Thyroid gland (tissue), 4 donors: ENCODE results near the gene DOK3. TPM values are rescaled to one million over a fixed set of nuclear protein-coding genes. Genes with fewer than 3 reads are reported as not detected.

Experiments used
- DNase-seq, 2 donors: peaks; one replicate each; pipeline ENCODE4 v3.0.0-alpha.2; 2019
- H3K27ac ChIP-seq, 3 donors: fragments of 200-600 bp; sonication (generic); 1 replicate in 2 of 3; 2 replicates in 1 of 3; pipeline ENCODE4 v1.5.1; 2016 to 2019; ENCODE audit warnings: mild to moderate bottlenecking in 1 of 3, moderate library complexity in 1 of 3
- H3K27me3 ChIP-seq: fragments of 200-600 bp; sonication (generic); one replicate; pipeline ENCODE4 v1.5.1; 2019
- H3K36me3 ChIP-seq, 2 donors: fragments of 200-600 bp; sonication (generic); one replicate each; pipeline ENCODE4 v1.5.1; 2016 to 2019
- H3K4me1 ChIP-seq, 2 donors: fragments of 200-600 bp; sonication (generic); one replicate each; pipeline ENCODE4 v1.5.1; 2017 to 2019
- H3K4me3 ChIP-seq, 3 donors: fragments of 200-600 bp; sonication (generic); replicated peaks in 1 of 3; 1 replicate in 2 of 3; 2 replicates in 1 of 3; pipeline ENCODE4 v1.5.1; 2016; ENCODE audit warnings: mild to moderate bottlenecking in 1 of 3
- H3K9me3 ChIP-seq: fragments of 200-600 bp; sonication (generic); one replicate; pipeline ENCODE4 v1.5.1; 2017
- CTCF ChIP-seq, 6 experiments: fragments of 200-600 bp in 3 of 6; fragments of 450-650 bp in 3 of 6; sonication (generic) in 3 of 6; IDR thresholded peaks; one replicate each; pipeline ENCODE4 v1.5.1; 2016 to 2019; ENCODE audit warnings: antibody characterized with exemption in 6 of 6, mild to moderate bottlenecking in 2 of 6, inconsistent platforms in 1 of 6, moderate library complexity in 1 of 6
- POLR2A ChIP-seq, 2 donors: fragments of 450-650 bp; IDR thresholded peaks; one replicate each; pipeline ENCODE4 v1.6.1; 2017; ENCODE audit warnings: antibody characterized with exemption in 2 of 2, mild to moderate bottlenecking in 2 of 2, moderate library complexity in 1 of 2
- WGBS, 2 donors: methylation state at CpG; one replicate each; pipeline ENCODE4 v1.1.5; 2017; 5-methylcytosine and 5-hydroxymethylcytosine counted together
- intact Hi-C: fragments of 100-400 bp; cut with DNase I; formaldehyde crosslinking; loops from one replicate; pipeline ENCODE4 v1.15.1; 2023
- total RNA-seq, 4 donors: library from RNA; depleted of rRNA; stranded (reverse); fragments of >200 nt; gene quantifications; one replicate each; pipeline ENCODE4 v1.2.3, GENCODE V29; 2016

Gene DOK3
- total RNA-seq, 4 donors from 2014 or later: 2.0 to 5.9 (median 3.5) TPM

- DNase-seq: no peak
- Histone ChIP-seq H3K4me1 (peaks cover 5 to 8% of the 10 kb centered on the region in 2 donors), H3K9me3 (no peaks in the 10 kb centered on the region), H3K27me3 (no peaks in the 10 kb centered on the region), H3K4me3 (no peak overlapping the region), H3K27ac (no peak overlapping the region), H3K36me3 (peaks cover 13 to 15% of the 10 kb centered on the region in 2 donors)
- TF ChIP-seq POLR2A (IDR thresholded peaks at IDR 0.05) (no peak), CTCF (IDR thresholded peaks at IDR 0.05) (no peak)
- intact Hi-C loops: loop anchor here (5.0 kb wide), 2 partner anchors 68 to 143 kb away; no protein-coding TSS in a partner anchor
- 96% methylated on average over 21 to 25 of the region's 28 CpGs for WGBS, 2 donors
Observed at GRCh38 chr5:177459819-177460628, 49.6 kb downstream of the DOK3 start.

- intact Hi-C loops: loop anchor here (5.0 kb wide), 2 partner anchors 67 to 142 kb away; no protein-coding TSS in a partner anchor
- H3K36me3 ChIP-seq: peaks cover 12 to 14% of the 10 kb centered on the region in 2 donors
- no peak overlapping the region for H3K27ac ChIP-seq
Observed at GRCh38 chr5:177459357-177459756, 50.3 kb downstream of the DOK3 start.

GRCh38 chr5:177458912-177459350 is 50.7 kb downstream of the DOK3 start:
- 91% methylated on average over 13 of the region's 14 CpGs; no CpG with 5 or more reads in 1 of the 2 donors for WGBS, 2 donors
- Histone ChIP-seq H3K27ac (no peak overlapping the region), H3K27me3 (no peaks in the 10 kb centered on the region), H3K4me1 (peaks cover 8 to 12% of the 10 kb centered on the region in 2 donors), H3K36me3 (peaks cover 12 to 14% of the 10 kb centered on the region in 2 donors), H3K9me3 (no peaks in the 10 kb centered on the region), H3K4me3 (no peak overlapping the region)
- no peak for DNase-seq
- intact Hi-C loops: loop anchor here (5.0 kb wide), 2 partner anchors 67 to 142 kb away; no protein-coding TSS in a partner anchor
- TF ChIP-seq POLR2A (IDR thresholded peaks at IDR 0.05): no peak
- TF ChIP-seq CTCF (IDR thresholded peaks at IDR 0.05): no peak

More at GRCh38 chr5:177459357-177459756, 50.3 kb downstream of the DOK3 start:
- TF ChIP-seq POLR2A (IDR thresholded peaks at IDR 0.05): no peak
- no peak overlapping the region for H3K4me3 ChIP-seq
- peaks cover 5 to 8% of the 10 kb centered on the region in 2 donors for H3K4me1 ChIP-seq
- H3K9me3 ChIP-seq: no peaks in the 10 kb centered on the region
- no peaks in the 10 kb centered on the region for H3K27me3 ChIP-seq
- WGBS, 2 donors: 81 to 89% methylated on average over 11 of the region's 11 CpGs
- no peak for DNase-seq

- Histone ChIP-seq H3K36me3 (peaks cover 12 to 14% of the 10 kb centered on the region in 2 donors), H3K4me1 (peaks cover 10 to 15% of the 10 kb centered on the region in 2 donors), H3K9me3 (no peaks in the 10 kb centered on the region), H3K4me3 (no peak overlapping the region), H3K27ac (no peak overlapping the region), H3K27me3 (no peaks in the 10 kb centered on the region)
- intact Hi-C loops: loop anchor here (2.0 to 5.0 kb wide), 3 partner anchors 41 to 141 kb away; no protein-coding TSS in a partner anchor
- TF ChIP-seq CTCF (IDR thresholded peaks at IDR 0.05) (no peak), POLR2A (IDR thresholded peaks at IDR 0.05) (no peak)
- DNase-seq: no peak
- 92 to 100% methylated on average over 2 to 12 of the region's 20 CpGs for WGBS, 2 donors
Observed at GRCh38 chr5:177457852-177458681, 51.6 kb downstream of the DOK3 start.
